NCI-H1105 treated with DMSO at 0.1 percent for 48 hours (cell line): ENCODE measurements around the gene FFAR1.

ENCODE experiments used
- DNase-seq: peaks from one replicate; lab custom pipeline; 2025; lab: John Stamatoyannopoulos, UW

FFAR1 gene

DNA sequence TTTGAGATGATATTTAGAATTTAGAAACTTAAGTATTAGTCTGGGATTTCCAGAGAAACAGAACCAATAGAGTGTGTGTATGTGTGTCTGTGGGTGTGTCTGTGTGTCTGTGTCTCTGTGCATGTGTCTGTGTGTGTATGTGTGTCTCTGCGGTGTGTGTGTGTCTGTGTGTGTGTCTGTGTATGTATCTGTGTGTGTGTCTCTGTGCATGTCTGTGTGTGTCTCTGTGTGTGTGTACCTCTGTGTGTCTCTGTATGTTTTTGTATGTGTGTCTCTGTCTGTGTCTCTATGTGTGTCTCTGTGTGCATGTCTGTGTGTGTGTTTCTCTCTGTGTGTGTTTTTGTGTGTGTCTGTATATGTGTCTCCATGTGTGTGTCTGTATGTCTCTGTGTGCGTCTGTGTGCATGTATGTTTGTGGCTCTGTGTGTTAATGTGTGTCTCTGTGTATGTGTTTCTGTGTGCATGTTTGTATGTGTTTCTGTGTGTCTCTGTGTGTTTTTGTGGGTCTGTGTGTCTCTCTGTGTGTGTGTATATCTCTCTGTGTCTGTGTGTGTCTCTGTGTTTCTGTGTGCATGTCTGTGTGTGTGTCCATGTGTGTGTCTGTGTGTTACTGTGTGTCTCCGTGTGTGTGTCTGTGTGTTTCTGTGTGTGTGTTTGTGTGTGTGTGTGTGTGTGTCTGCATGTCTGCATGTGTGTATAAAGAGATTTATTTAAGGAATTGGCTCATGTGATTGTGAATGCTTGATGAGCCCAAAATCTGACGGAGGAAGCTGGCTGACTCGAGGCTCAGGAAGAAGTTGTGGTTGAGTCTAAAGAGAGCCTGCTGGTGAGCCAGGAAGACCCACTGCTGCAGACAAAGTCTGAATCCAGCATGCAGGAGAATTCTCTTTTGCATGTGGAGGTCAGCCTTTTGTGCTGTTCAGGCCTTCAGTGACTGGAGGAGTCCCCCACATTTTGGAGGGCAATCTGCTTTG, 45.3 kb downstream of the FFAR1 start:
- no peak for DNase-seq

DNA sequence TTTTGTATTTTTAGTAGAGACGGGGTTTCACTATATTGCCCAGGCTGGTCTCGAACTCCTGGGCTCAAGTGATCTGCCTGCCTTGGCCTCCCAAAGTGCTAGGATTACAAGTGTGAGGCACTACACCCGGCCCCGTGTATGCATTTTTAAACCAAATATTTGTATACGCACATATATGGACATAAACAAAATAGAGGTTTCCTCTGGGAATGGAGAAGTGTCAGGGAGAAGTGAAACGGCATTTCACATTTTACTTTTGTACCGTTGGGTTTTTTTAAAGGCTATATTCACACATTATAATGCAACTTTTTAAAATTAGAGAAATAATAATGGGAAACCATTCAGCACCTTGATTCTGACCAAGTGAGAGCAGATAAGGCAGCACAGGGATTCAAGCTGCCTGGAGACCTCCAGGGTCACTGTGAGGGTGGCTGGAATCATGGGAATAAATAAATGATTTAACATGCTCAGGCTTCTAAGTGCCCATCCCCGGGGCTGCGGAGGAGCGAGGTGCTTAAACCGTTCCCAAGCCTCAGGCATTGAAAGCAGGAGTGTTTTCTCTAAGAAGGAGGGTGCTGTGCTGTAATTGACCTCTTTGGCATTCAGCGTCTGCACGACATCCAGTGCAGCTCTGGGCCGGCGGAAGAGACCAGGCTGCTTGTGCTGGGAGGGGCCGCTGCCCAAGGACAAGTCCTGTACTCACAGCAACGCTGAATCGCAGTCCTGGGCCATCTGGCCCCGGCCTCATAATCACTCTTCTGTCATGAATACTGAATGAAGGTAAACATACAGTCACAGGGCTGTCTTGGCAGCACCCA, 47.9 kb downstream of the FFAR1 start:
- DNase-seq: no peak

DNA sequence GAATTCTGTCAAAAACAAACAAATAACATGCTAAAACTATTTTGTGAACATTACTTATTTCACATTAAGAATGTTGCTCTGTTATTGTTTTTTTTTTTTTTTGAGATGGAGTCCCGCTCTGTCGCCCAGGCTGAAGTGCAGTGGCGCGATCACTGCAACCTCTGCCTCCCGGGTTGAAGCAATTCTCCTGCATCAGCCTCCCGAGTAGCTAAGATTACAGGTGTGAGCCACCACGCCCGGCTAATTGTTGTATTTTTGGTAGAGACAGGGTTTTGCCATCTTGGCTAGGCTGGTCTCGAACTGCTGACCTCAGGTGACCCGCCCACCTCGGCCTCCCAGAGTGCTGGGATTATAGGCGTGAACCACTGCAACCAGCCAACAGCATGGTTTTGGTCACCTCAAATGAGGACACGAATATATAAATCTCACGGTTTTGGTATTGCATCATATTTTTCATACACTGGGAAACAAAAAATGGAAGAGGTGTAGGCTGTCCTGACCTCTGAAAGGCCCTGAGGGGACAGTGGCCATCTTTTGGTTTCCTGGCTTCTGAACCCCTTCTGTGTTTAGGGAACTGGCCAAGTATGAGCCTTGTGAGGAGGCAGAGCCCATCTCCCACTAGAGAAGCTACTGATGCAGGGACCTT, 48.7 kb downstream of the FFAR1 start:
- DNase-seq: no peak

DNA sequence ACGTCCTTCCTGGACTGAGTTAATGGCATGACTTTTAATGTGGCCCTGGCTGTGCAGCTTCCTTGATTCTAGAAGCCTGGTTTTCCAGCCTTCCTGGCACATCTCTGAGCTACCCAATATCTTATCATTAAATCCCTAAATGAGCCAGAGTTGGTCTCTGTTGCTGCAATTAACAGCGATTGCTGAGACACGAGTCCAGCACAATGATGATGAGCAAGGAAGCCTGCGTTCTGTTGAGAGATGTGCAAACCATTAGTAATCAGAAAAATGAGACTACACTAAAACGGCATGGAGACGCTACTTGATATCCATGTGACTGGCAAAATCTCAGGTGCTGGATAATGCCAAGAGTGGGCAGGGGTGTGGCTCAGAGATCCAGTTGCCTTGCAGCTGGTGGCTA, 49.4 kb downstream of the FFAR1 start:
- no peak for DNase-seq
